HG02943 (cell line): ENCODE results near the gene CACNA1A.
"Not testable (repeated sequence)": the region's sequence is repeated elsewhere in the genome, so short reads cannot be mapped to it uniquely, and the experiment has no call there.

ENCODE experiments used
- ATAC-seq: cut with Tn5 transposase; IDR thresholded peaks from one replicate; pipeline ENCODE4 v1.9.1; 2021; ENCODE audit warnings: mild to moderate bottlenecking, low read depth, moderate library complexity; ENCODE audit not compliant: unreplicated experiment

The CACNA1A gene

GRCh38 chr19:13429563-13429962 lies 76.7 kb downstream of the CACNA1A start:
- ATAC-seq, result no peak

DNA sequence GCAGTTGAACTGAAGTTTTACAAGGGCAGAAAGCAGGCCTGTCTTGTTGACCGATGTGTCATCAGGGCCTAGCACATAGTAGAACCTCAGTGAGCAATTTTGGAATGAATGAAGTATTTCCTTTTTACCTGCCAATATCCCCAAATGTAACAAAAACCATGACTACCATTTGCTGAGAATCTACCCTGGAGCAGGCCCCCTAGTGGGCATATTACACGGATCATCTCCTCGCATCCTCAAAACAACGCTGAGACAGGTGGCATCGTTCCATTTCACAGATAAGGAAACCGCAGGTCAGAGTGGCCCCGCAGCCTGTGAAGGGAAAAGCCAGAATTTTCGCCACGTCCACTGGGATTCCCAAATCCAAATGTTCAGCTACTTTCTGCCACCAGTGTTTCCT lies 77.9 kb downstream of the CACNA1A start:
- ATAC-seq, result no peak

GRCh38 chr19:13427273-13428051 lies 78.8 kb downstream of the CACNA1A start:
- ATAC-seq, result no peak

DNA sequence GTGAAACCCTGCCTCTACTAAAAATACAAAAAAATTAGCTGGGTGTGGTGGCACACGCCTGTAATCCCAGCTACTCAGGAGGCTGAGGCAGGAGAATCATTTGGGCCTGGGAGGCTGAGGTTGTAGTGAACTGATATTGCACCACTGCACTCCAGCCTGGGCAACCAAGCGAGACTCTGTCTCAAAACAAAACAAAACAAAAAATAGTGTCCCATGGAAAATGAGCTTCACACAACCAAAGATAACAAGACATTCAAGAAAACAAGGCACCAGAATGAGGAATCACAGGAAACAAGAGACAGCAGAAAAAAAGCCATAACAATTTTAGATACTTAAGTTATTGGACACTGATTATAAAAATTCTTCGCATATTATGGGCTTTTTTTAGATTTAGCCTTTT lies 80.4 kb downstream of the CACNA1A start:
- not testable (repeated sequence) for ATAC-seq

GRCh38 chr19:13425151-13425550 lies 81.1 kb downstream of the CACNA1A start:
- no peak for ATAC-seq

- ATAC-seq, result no peak
Measured at GRCh38 chr19:13420780-13421179, 85.5 kb downstream of the CACNA1A start.

DNA sequence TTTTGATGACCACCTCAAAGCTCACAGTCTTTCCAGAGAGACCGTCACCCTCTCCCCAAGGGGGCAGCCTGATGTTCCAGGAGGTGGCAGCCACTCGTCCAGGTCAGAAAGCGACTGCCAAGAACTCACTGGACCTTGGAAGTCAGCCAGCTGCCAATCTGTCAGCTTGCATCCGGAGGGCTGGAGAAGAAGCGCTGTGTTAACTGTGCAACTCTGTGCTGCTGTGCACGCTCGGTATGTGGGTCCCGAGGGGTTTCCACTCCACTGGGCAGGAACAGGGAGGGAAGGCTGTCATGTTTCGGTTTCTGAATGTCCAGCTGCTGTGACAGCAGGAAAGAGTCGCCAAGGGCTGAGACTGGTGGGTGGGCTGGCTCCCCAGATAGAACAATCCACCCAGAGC lies 89.2 kb downstream of the CACNA1A start:
- ATAC-seq, result no peak

DNA sequence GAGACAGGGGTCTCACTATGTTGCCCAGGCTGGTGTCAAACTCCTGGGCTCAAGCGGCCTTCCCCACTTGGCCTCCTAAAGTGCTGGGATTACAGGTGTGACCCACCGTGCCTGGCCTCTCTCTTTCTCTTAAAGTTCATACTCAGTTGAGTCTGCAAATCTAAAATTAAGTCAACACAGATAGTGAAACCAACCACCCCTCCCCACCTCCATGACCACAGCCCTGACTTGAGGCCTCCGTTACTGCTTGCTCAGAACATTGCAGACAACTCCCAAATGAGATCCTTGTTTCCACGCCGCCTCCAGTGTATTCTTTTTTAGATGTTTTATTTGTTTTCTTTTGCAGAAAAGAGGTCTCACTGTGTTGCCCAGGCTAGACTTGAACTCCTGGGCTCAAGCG lies 94.4 kb downstream of the CACNA1A start:
- no peak for ATAC-seq

- ATAC-seq, result no peak
Measured at GRCh38 chr19:13410946-13411345, 95.3 kb downstream of the CACNA1A start.

DNA sequence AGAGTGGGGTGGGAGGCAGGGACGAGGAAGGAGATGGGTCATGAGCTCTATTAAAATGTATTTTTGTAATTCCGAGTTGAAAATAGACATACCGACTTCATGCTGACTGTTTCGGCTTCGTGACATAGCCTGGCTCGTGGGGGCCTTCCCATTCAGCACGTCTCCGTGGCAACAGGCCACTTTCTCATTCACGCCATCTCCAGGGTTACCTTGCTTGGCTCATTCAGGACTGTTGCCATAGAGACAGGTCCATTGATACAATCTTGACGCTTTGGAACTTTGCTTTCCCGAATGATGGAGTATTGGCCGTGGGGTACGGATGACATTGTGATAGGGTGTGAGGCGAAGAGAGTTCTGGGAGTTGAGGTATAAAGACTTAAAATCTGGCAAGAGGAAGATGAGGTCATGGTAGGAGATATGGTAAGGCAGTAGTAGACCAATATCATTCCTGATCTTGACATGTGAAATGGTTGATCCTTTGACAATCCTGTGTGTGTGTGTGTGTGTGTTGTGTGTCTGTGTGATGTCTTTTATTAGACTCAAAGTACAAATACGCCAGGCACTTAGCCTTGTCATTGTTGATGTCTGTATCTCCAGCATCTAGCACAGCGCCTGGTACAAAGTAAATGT lies 97.3 kb downstream of the CACNA1A start:
- no peak for ATAC-seq

DNA sequence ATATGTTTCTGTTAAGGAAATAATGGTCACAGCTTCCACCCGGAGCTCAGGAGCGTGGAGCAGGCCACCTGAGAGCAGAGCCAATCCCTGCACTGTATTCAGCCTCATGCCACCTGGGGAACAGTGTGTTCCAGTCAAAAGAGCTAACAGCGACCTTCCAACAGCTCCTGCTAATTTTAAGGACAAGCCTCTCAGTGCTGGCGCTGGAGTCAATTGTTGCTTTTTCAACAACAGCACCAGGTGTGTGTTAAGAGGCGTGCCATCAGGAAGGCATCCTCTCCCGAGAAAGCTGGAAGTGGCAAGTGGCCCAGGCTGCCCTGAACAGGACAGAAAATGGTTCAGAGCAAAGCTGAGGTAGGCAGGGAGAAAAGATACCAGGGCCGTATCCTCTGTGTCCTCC lies 102.0 kb downstream of the CACNA1A start:
- ATAC-seq, result no peak

GRCh38 chr19:13401388-13401787 lies 104.9 kb downstream of the CACNA1A start:
- ATAC-seq, result no peak

DNA sequence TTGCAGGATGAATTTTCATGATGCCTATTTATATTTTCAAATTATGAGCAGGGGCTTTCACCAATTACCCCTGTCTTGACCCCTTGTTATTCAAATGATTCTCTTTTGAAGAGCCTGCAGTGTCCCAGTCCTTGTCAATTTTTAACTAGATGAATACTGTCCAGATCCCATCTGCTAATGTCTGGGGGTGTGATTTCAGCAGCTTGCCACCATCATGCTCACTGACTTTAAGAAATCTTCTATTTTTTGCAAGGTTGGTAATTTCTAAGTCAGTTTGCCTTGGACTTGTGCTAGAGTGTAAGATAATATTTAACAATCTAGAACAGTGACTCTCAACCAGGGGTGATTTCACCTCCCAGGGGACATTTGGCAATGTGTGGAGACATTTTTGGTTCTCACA lies 106.0 kb downstream of the CACNA1A start:
- no peak for ATAC-seq

DNA sequence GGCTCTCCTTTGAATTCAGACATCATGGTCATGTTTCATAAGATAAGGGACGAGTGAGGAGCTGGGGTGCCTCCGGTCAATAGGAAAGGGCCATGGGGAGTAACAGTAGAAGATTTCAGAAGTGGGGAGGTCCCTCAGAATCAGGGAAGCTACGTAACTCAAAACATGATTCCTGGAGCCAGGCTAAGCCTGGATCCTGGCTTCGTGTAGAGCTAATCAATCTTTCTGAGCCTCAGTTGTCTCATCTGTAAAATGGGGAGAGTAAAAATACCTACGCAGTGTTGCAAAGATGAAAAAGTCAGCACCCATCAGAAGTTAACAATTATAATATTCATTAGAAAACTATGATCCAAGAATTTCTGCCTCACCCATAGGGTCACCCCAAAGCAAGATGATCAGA lies 106.5 kb downstream of the CACNA1A start:
- ATAC-seq, result no peak

DNA sequence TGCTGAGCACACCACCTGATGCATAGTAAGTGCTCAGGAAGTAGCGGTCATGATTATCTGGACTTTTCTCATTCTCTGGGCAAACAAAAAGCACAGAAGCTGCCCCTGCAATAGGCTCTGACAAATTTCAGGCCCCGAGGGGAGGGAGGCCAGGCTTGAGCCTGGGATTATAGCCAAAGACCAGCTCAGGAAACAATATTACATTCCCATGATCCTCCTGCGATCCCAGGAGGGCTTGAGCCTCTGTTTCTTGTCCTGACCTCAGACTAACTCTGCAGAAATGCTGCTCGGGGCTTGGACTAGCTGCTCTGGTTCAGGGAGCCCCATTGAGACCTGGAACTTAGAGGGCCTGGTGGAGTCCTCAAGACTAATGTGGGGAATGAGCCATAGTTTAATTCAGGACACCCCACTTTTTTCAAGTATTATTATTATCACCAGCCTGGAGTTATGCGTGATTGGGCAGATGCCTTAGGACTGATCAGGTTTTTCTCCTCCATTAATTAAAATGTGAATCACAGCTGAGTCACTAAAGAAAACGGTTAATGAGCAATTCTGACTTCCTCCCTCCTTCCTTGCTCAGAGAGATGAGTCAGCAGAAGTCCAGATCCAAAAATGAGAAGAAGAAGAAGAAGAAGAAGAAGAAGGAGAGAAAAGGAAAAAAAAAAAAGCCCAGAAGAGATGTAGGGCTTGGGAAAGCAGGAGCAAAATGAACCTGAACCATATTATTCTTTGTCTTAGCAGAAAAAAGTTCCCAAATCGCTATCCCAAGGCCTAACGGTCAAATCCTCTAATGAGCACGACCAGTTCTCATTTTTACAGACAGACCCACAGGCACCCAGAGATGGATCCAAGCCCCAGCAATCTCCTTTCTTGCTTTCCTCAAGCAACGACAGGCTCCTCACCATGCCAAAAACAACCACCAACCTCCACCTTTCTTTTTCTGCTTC lies 107.2 kb downstream of the CACNA1A start:
- no peak for ATAC-seq

- no peak for ATAC-seq
Measured at GRCh38 chr19:13398182-13398581, 108.1 kb downstream of the CACNA1A start.

GRCh38 chr19:13396250-13397080 lies 109.8 kb downstream of the CACNA1A start:
- no peak for ATAC-seq

DNA sequence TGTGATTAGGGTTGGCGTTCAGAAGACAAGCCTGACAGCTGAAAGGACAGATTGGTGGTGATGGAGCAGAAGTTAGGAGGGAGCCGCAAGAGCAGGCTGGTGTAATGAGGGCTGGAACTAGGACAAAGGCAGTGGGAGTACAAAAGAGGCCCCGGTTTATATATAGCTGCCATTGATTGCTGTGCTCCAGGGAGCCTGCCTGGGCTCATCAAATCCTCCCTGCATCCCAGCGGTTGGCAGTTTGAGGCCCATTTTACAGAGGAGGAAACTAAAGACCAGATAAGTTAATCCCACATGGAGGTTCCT lies 123.7 kb downstream of the CACNA1A start:
- ATAC-seq, result no peak

DNA sequence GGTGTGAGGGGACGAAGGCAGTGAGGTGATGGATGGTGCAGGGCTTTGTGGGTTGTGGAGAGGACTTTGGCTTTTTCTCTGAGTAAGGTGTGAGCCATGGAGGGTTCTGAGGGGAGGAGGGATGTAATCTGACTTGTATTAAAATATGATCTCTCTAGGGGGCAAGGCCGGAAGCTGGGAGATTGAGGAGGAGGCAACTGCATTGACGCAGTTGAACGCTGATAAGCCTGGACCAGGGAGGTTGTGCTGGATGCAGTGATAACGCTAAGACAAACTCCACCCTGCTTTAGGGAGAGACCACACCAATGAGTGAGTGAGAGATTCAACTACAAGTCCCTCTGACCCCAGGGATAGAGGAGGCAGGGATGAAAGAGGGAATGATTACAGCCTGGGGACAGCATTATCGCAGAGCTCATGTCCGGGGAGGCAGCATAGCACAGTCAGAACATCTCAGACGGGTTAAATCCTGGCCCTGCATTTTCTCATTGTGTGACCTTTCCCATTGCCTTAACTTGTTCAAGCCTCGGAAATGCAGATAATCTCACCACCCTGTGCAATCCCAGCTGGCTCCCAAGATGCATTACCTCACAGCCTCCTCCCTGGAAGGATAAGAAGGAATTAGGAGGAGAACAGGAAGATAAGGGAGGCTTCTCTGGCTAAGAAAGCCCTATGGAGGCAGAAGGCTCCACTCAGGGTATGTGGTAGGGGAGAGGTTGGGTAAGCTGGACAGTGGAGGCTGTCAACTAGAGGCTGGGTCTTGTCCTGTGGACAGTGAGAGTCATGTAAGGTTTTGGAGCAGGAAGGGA lies 124.2 kb downstream of the CACNA1A start:
- ATAC-seq, result no peak

DNA sequence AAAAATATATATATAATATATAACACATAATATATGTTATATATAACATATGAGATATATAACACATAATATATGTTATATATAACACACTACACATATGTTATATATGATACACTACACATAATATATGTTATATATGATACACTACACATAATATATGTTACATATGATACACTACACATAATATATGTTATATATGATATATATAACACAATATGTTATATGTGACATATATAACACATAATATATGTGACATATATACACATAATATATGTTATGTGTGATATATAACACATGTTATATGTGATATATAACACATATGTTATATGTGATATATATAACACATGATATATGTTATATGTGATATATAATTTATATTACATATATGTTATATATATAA lies 129.7 kb downstream of the CACNA1A start:
- no peak for ATAC-seq
